Neuronal stem cell (in vitro differentiated cells): ENCODE measurements around the gene KIF25.
A peak's percentile ranks its signal among the peaks of the same experiment; 100 is the strongest.

Experiments used
- DNase-seq: peaks from one replicate; pipeline ENCODE4 v3.0.0-alpha.2; 2013; ENCODE audit warnings: low spot score
- H2AFZ ChIP-seq: one replicate; pipeline ENCODE4 v1.6.1; 2013; ENCODE audit warnings: mild to moderate bottlenecking, low read length, inconsistent platforms
- H2AK5ac ChIP-seq: 2 replicates; pipeline ENCODE4 v1.6.1; 2013; ENCODE audit warnings: low read depth, mild to moderate bottlenecking, inconsistent platforms, low read length, moderate library complexity, mixed read lengths
- H2BK120ac ChIP-seq: 2 replicates; pipeline ENCODE4 v1.6.1; 2013; ENCODE audit warnings: low read depth, mild to moderate bottlenecking, inconsistent platforms, low read length, moderate library complexity, mixed read lengths
- H2BK12ac ChIP-seq: one replicate; pipeline ENCODE4 v1.6.1; 2013; ENCODE audit warnings: low read length, inconsistent platforms
- H2BK15ac ChIP-seq: 2 replicates; pipeline ENCODE4 v1.6.1; 2013; ENCODE audit warnings: mild to moderate bottlenecking, low read length, inconsistent platforms, mixed read lengths
- H2BK5ac ChIP-seq: one replicate; pipeline ENCODE4 v1.6.1; 2013; ENCODE audit warnings: inconsistent platforms, mild to moderate bottlenecking, low read length, moderate library complexity
- H3K14ac ChIP-seq: one replicate; pipeline ENCODE4 v1.6.1; 2013; ENCODE audit warnings: low read length, inconsistent platforms
- H3K18ac ChIP-seq: 2 replicates; pipeline ENCODE4 v1.6.1; 2013; ENCODE audit warnings: low read length, inconsistent platforms
- H3K23ac ChIP-seq: 2 replicates; pipeline ENCODE4 v1.6.1; 2013; ENCODE audit warnings: low read depth, mild to moderate bottlenecking, mixed read lengths, low read length, inconsistent platforms; ENCODE audit not compliant: poor library complexity
- H3K27ac ChIP-seq: replicated peaks from 3 replicates; pipeline ENCODE4 v1.5.1; 2013; ENCODE audit warnings: low read length, inconsistent platforms
- H3K27me3 ChIP-seq, 3 experiments: 2 replicates each; pipeline ENCODE4 v1.6.1; 2013; ENCODE audit warnings: low read length in 3 of 3, mild to moderate bottlenecking in 2 of 3, inconsistent platforms in 1 of 3, low read depth in 1 of 3, mixed read lengths in 1 of 3, moderate library complexity in 1 of 3; ENCODE audit not compliant: control insufficient read depth in 3 of 3, insufficient read depth in 3 of 3
- H3K36me3 ChIP-seq, 2 donors: replicated peaks in 1 of 2; 2 replicates each; pipeline ENCODE4 v1.6.1; 2013; ENCODE audit warnings: low read length in 2 of 2; ENCODE audit not compliant: control insufficient read depth in 2 of 2, insufficient read depth in 2 of 2
- H3K4ac ChIP-seq: 2 replicates; pipeline ENCODE4 v1.6.1; 2013; ENCODE audit warnings: inconsistent platforms, mild to moderate bottlenecking, low read length, moderate library complexity
- H3K4me1 ChIP-seq, 2 donors: 1 replicate in 1 of 2; 2 replicates in 1 of 2; pipeline ENCODE4 v1.6.1; 2013; ENCODE audit warnings: low read length in 2 of 2, low read depth in 1 of 2; ENCODE audit not compliant: control insufficient read depth in 2 of 2, insufficient read depth in 1 of 2
- H3K4me2 ChIP-seq: one replicate; pipeline ENCODE4 v1.6.1; 2013; ENCODE audit warnings: mild to moderate bottlenecking, low read length, inconsistent platforms; ENCODE audit not compliant: insufficient read depth, poor library complexity, severe bottlenecking
- H3K4me3 ChIP-seq, 2 donors: 2 replicates each; pipeline ENCODE4 v1.5.1; 2013; ENCODE audit warnings: low read length in 2 of 2, mild to moderate bottlenecking in 2 of 2, inconsistent platforms in 1 of 2, moderate library complexity in 1 of 2
- H3K79me1 ChIP-seq: one replicate; pipeline ENCODE4 v1.6.1; 2013; ENCODE audit warnings: low read depth, mild to moderate bottlenecking, inconsistent platforms, low read length, moderate library complexity
- H3K9ac ChIP-seq: one replicate; pipeline ENCODE4 v1.6.1; 2013; ENCODE audit warnings: mild to moderate bottlenecking, low read depth, low read length, inconsistent platforms; ENCODE audit not compliant: poor library complexity
- H3K9me3 ChIP-seq, 2 donors: replicated peaks in 1 of 2; 2 replicates each; pipeline versions ENCODE3 to v1.6.1; 2013; ENCODE audit warnings: low read length in 2 of 2, mild to moderate bottlenecking in 2 of 2, inconsistent platforms in 1 of 2, low read depth in 1 of 2, mixed read lengths in 1 of 2, moderate library complexity in 1 of 2; ENCODE audit not compliant: control insufficient read depth in 2 of 2, insufficient read depth in 1 of 2
- H4K8ac ChIP-seq: one replicate; pipeline ENCODE4 v1.6.1; 2013; ENCODE audit warnings: low read depth, mild to moderate bottlenecking, inconsistent platforms, low read length, moderate library complexity
- H4K91ac ChIP-seq: one replicate; pipeline ENCODE4 v1.6.1; 2013; ENCODE audit warnings: low read length, low read depth, mild to moderate bottlenecking, inconsistent platforms; ENCODE audit not compliant: poor library complexity
- WGBS, 2 donors: extraction: QIAGEN DNeasy Blood & Tissue Kit; methylation state at CpG; one replicate each; pipeline ENCODE4 v1.1.7; 2013; ENCODE audit warnings: missing lambda C conversion rate in 2 of 2, mixed read lengths in 1 of 2; ENCODE audit not compliant: insufficient read length in 2 of 2, insufficient replicate concordance in 1 of 2; ENCODE audit errors: extremely low coverage in 2 of 2; 5-methylcytosine and 5-hydroxymethylcytosine counted together

The KIF25 gene

DNA sequence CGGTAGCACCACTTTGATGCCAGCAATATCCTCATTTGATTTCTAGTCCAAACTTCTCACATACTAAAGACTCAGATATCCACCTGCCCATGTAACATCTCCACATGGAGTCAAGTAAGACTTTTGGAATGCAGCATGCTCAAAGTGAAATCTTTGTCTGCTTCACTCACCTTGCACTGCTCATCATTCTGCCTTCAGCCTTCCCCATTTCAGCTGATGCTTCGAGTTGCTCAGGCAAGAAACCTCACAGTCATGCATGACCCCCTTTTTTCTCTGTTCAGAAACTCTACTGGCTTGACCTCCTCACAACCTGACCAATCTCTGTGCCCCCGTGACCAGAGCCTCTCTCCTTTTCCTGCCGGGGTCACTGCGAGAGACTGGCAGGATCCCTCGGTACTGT lies 41.0 kb upstream of the KIF25 start:
- Histone ChIP-seq H2BK120ac (no peak overlapping the region), H3K27me3 (no peaks in the 10 kb centered on the region), H2BK15ac (no peak overlapping the region), H2AK5ac (no peak overlapping the region), H3K4ac (no peak overlapping the region), H3K9ac (no peak overlapping the region), H4K8ac (no peak overlapping the region), H3K18ac (no peak overlapping the region), H3K4me1 (no peaks in the 10 kb centered on the region), H3K4me3 (no peak overlapping the region), H3K27ac (no peak overlapping the region), H4K91ac (no peak overlapping the region), H3K14ac (no peak overlapping the region), H2BK5ac (no peak overlapping the region), H3K79me1 (no peaks in the 10 kb centered on the region), H2AFZ (no peak overlapping the region), H2BK12ac (no peak overlapping the region), H3K9me3 (no peaks in the 10 kb centered on the region), H3K4me2 (no peak overlapping the region), H3K23ac (no peak overlapping the region), H3K36me3 (peaks cover 17 to 68% of the 10 kb centered on the region in 2 donors)
- no peak for DNase-seq
- no CpG with 5 or more reads among the region's 6 CpGs for WGBS, 2 donors

DNA sequence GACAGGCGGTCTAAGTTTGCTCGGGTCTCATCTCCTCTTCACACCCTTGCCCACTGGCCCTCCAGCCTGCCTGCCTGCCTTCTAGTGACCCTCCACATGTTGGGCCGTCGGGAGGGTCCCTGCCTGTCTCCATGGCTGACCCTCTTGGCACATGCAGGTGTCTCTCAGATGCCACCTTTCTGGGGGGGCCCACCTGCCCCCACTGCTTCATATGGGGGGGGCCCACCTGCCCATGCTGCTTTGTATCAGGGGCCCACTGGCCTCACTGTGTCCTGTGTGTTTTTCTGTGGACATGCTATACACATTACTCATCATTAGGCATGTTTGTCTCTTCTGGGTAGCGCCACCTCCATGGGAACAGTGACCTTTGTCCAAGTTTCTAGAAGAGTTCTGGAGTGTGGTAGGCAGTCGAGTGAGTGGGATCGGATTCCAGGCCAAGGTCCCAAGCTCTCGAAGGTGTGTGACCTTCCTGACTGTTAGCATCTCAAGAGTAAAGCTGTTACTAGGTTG lies 40.4 kb upstream of the KIF25 start:
- no peak overlapping the region for H3K4ac ChIP-seq
- no peak overlapping the region for H3K9ac ChIP-seq
- H2BK12ac ChIP-seq, result no peak overlapping the region
- H2AK5ac ChIP-seq, result no peak overlapping the region
- H3K9me3 ChIP-seq, result no peaks in the 10 kb centered on the region
- peak overlapping the region; percentile 61 for H3K23ac ChIP-seq
- no peak overlapping the region for H4K91ac ChIP-seq
- H2AFZ ChIP-seq, result no peak overlapping the region
- H2BK5ac ChIP-seq, result no peak overlapping the region
- no peak overlapping the region for H3K4me2 ChIP-seq
- H2BK120ac ChIP-seq, result no peak overlapping the region
- WGBS, 2 donors, result no CpG with 5 or more reads among the region's 8 CpGs
- no peak overlapping the region for H3K4me3 ChIP-seq
- no peak overlapping the region for H4K8ac ChIP-seq
- H3K4me1 ChIP-seq, result no peaks in the 10 kb centered on the region
- peaks cover 12 to 66% of the 10 kb centered on the region in 2 donors for H3K36me3 ChIP-seq
- H3K27ac ChIP-seq, result no peak overlapping the region
- no peak for DNase-seq
- peak overlapping the region; percentile 11 for H3K18ac ChIP-seq
- H3K27me3 ChIP-seq, result no peaks in the 10 kb centered on the region
- no peak overlapping the region for H3K14ac ChIP-seq
- no peak overlapping the region for H2BK15ac ChIP-seq
- no peaks in the 10 kb centered on the region for H3K79me1 ChIP-seq

DNA sequence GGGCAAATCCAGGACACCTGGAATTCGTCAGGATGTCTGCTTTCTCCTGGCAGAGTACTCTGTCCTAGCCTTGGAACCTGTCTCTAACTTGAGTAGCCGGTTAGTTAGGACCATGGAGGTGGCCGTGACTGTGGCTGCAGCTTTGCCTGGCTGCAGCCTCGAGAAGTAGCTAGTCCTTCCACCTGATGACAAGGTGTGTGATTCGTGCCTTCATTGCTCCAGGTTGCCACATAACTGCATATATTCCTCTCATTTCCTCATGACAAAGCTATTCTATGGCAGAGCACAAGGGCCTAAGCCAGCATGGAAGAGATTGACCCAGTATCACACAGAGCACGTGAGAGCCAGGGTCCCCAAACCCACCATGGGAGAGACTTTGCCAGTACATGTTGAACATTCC lies 39.8 kb upstream of the KIF25 start:
- Histone ChIP-seq H2AFZ (no peak overlapping the region), H3K4me1 (no peaks in the 10 kb centered on the region), H2BK15ac (no peak overlapping the region), H2BK12ac (no peak overlapping the region), H4K91ac (no peak overlapping the region), H3K27me3 (no peaks in the 10 kb centered on the region), H4K8ac (no peak overlapping the region), H3K79me1 (no peaks in the 10 kb centered on the region), H3K18ac (no peak overlapping the region), H2BK5ac (no peak overlapping the region), H3K23ac (no peak overlapping the region), H3K9ac (no peak overlapping the region), H3K9me3 (no peaks in the 10 kb centered on the region), H3K36me3 (peaks cover 14 to 66% of the 10 kb centered on the region in 2 donors), H2BK120ac (no peak overlapping the region), H3K27ac (no peak overlapping the region), H3K4me2 (no peak overlapping the region), H2AK5ac (no peak overlapping the region), H3K4ac (no peak overlapping the region), H3K4me3 (no peak overlapping the region), H3K14ac (no peak overlapping the region)
- WGBS, 2 donors, result no CpG with 5 or more reads among the region's 6 CpGs
- DNase-seq, result no peak

GRCh38 chr6:167960579-167960978 lies 36.9 kb upstream of the KIF25 start:
- no peaks in the 10 kb centered on the region for H3K27me3 ChIP-seq
- no peak overlapping the region for H3K23ac ChIP-seq
- no peak overlapping the region for H2AK5ac ChIP-seq
- H3K27ac ChIP-seq, result no peak overlapping the region
- H3K9ac ChIP-seq, result no peak overlapping the region
- WGBS, 2 donors, result no CpG with 5 or more reads among the region's 5 CpGs
- no peak overlapping the region for H2BK12ac ChIP-seq
- no peaks in the 10 kb centered on the region for H3K9me3 ChIP-seq
- DNase-seq, result no peak
- H4K91ac ChIP-seq, result no peak overlapping the region
- no peak overlapping the region for H2BK5ac ChIP-seq
- no peak overlapping the region for H3K4me3 ChIP-seq
- H3K4ac ChIP-seq, result no peak overlapping the region
- peaks cover 2% of the 10 kb centered on the region for H3K79me1 ChIP-seq
- H3K18ac ChIP-seq, result no peak overlapping the region
- peaks cover 18 to 68% of the 10 kb centered on the region in 2 donors for H3K36me3 ChIP-seq
- no peak overlapping the region for H3K14ac ChIP-seq
- no peak overlapping the region for H2AFZ ChIP-seq
- no peaks in the 10 kb centered on the region for H3K4me1 ChIP-seq
- no peak overlapping the region for H2BK15ac ChIP-seq
- no peak overlapping the region for H4K8ac ChIP-seq
- no peak overlapping the region for H3K4me2 ChIP-seq
- no peak overlapping the region for H2BK120ac ChIP-seq
